DND-41 (cell line): ENCODE results near the gene HMGXB3.

Experiments
- ATAC-seq: fragments of 200-7000 bp; cut with Tn5 transposase; 3 replicates; pipeline ENCODE4 v1.9.1; 2021; ENCODE audit warnings: low read depth; ENCODE audit not compliant: insufficient read depth
- DNase-seq: peaks from one replicate; pipeline ENCODE4 v3.0.0-alpha.2; 2020
- H2AFZ ChIP-seq: 2 replicates; pipeline ENCODE4 v1.6.0; 2012; ENCODE audit warnings: low read depth, low read length
- H3K27ac ChIP-seq: 2 replicates; pipeline ENCODE4 v1.5.1; 2012; ENCODE audit warnings: low read length, inconsistent platforms
- H3K27me3 ChIP-seq: fragments of 200-600 bp; sonication (generic); 2 replicates; pipeline ENCODE4 v1.6.0; 2012; ENCODE audit warnings: low read length, mild to moderate bottlenecking, inconsistent platforms; ENCODE audit not compliant: insufficient read depth, poor library complexity
- H3K36me3 ChIP-seq: 2 replicates; pipeline ENCODE4 v1.5.1; 2012; ENCODE audit warnings: low read length, inconsistent platforms; ENCODE audit not compliant: insufficient read depth
- H3K4me1 ChIP-seq: 2 replicates; pipeline ENCODE4 v1.5.1; 2012; ENCODE audit warnings: mild to moderate bottlenecking, low read length; ENCODE audit not compliant: insufficient read depth
- H3K4me2 ChIP-seq: 2 replicates; pipeline ENCODE4 v1.6.0; 2012; ENCODE audit warnings: mild to moderate bottlenecking, moderate library complexity, low read length, inconsistent platforms; ENCODE audit not compliant: insufficient read depth
- H3K4me3 ChIP-seq, 2 experiments: fragments of 200-600 bp in 1 of 2; shearing (Covaris generic) in 1 of 2; 2 replicates each; pipeline ENCODE4 v1.5.1; 2012 to 2016; ENCODE audit warnings: inconsistent platforms in 2 of 2, low read length in 2 of 2, mild to moderate bottlenecking in 2 of 2, low read depth in 1 of 2, moderate library complexity in 1 of 2
- H3K79me2 ChIP-seq: 2 replicates; pipeline ENCODE4 v1.6.0; 2012; ENCODE audit warnings: low read length, inconsistent platforms; ENCODE audit not compliant: insufficient read depth
- H3K9ac ChIP-seq: 2 replicates; pipeline ENCODE4 v1.6.0; 2012; ENCODE audit warnings: low read depth, mild to moderate bottlenecking, inconsistent platforms, low read length, moderate library complexity
- H3K9me3 ChIP-seq: 2 replicates; pipeline ENCODE4 v1.5.1; 2012; ENCODE audit warnings: low read length, moderate library complexity, mild to moderate bottlenecking, inconsistent platforms; ENCODE audit not compliant: insufficient read depth, severe bottlenecking
- H4K20me1 ChIP-seq: 2 replicates; pipeline ENCODE4 v1.6.0; 2012; ENCODE audit warnings: low read length; ENCODE audit not compliant: insufficient read depth
- CTCF ChIP-seq: IDR thresholded peaks from 2 replicates; pipeline ENCODE4 v1.5.1; 2012; ENCODE audit warnings: borderline replicate concordance, low read length, moderate library complexity, mild to moderate bottlenecking; ENCODE audit not compliant: poor library complexity, severe bottlenecking; ENCODE audit errors: extremely low read depth
- EZH2 ChIP-seq: IDR thresholded peaks from 3 replicates; pipeline ENCODE4 v1.6.1; 2012; ENCODE audit warnings: borderline replicate concordance, low read depth, mild to moderate bottlenecking, moderate library complexity, low read length, inconsistent platforms; ENCODE audit not compliant: severe bottlenecking

The HMGXB3 gene

GRCh38 chr5:150042459-150042858 lies 41.9 kb downstream of the HMGXB3 start:
- H3K4me1 ChIP-seq, result no peaks in the 10 kb centered on the region
- no peak overlapping the region for H3K9ac ChIP-seq
- H4K20me1 ChIP-seq, result peaks cover 6% of the 10 kb centered on the region; the same call in 1 of the 2 replicates
- no peak for DNase-seq
- H3K27ac ChIP-seq, result no peak overlapping the region
- peaks cover 90% of the 10 kb centered on the region for H3K36me3 ChIP-seq
- no peaks in the 10 kb centered on the region for H3K79me2 ChIP-seq
- H3K4me3 ChIP-seq, result no peak overlapping the region
- H3K4me2 ChIP-seq, result no peak overlapping the region
- H3K27me3 ChIP-seq, result no peaks in the 10 kb centered on the region
- ATAC-seq, result no peak
- TF ChIP-seq EZH2 (no peak), CTCF (no peak)
- H3K9me3 ChIP-seq, result no peaks in the 10 kb centered on the region
- H2AFZ ChIP-seq, result no peak overlapping the region

GRCh38 chr5:150043657-150044328 lies 43.3 kb downstream of the HMGXB3 start:
- TF ChIP-seq EZH2 (no peak), CTCF (no peak)
- Histone ChIP-seq H3K4me3 (no peak overlapping the region), H3K27ac (no peak overlapping the region), H3K9me3 (no peaks in the 10 kb centered on the region), H3K4me1 (no peaks in the 10 kb centered on the region), H3K9ac (no peak overlapping the region), H2AFZ (no peak overlapping the region), H4K20me1 (peaks cover 9% of the 10 kb centered on the region; the same call in 1 of the 2 replicates), H3K27me3 (no peaks in the 10 kb centered on the region), H3K4me2 (no peak overlapping the region), H3K79me2 (no peaks in the 10 kb centered on the region), H3K36me3 (peaks cover 90% of the 10 kb centered on the region)
- DNase-seq, result no peak
- no peak for ATAC-seq

DNA sequence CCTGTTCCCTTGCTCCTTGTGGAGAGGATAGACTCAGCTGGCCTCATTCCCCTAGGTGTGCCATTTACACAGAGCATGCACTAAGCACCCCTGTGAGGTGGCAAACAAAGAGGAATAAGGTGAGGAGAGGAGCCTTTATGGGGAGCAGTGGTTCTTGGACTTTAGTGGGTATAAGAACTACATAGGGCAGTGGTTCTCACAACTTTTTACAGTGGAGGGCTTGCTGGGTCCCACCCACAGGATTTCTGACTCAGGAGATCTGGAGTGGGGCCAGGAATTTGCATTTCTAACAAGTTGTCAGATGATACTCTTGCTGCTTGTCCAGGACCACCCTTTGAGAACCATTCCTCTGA lies 43.8 kb downstream of the HMGXB3 start:
- Histone ChIP-seq H3K79me2 (no peaks in the 10 kb centered on the region), H3K9ac (no peak overlapping the region), H3K9me3 (no peaks in the 10 kb centered on the region), H4K20me1 (peaks cover 9% of the 10 kb centered on the region; the same call in 1 of the 2 replicates), H3K27ac (no peak overlapping the region), H3K4me3 (no peak overlapping the region), H3K4me2 (no peak overlapping the region), H3K36me3 (peaks cover 91% of the 10 kb centered on the region), H3K4me1 (no peaks in the 10 kb centered on the region), H3K27me3 (no peaks in the 10 kb centered on the region), H2AFZ (no peak overlapping the region)
- no peak for DNase-seq
- TF ChIP-seq EZH2, result no peak
- TF ChIP-seq CTCF, result no peak
- no peak for ATAC-seq
